WTC11 (cell line): ENCODE results near the gene USP34.

Experiments
- FOXP4 ChIP-seq: sonication (generic); formaldehyde crosslinking; IDR thresholded peaks from 2 replicates; pipeline ENCODE4 v1.8.0; 2022; ENCODE audit warnings: mild to moderate bottlenecking, missing genetic modification reagents
- GRHL2 ChIP-seq: fragments of 250-450 bp; sonication (Bioruptor Pico); IDR thresholded peaks from 2 replicates; pipeline ENCODE4 v1.8.0; 2022; ENCODE audit warnings: mild to moderate bottlenecking, moderate library complexity; ENCODE audit not compliant: insufficient replicate concordance, severe bottlenecking
- HMGXB4 ChIP-seq: sonication (generic); formaldehyde crosslinking; IDR thresholded peaks from 2 replicates; pipeline ENCODE4 v1.8.1; 2023; ENCODE audit warnings: mild to moderate bottlenecking, moderate library complexity, missing genetic modification reagents
- IRF2 ChIP-seq: sonication (generic); formaldehyde crosslinking; IDR thresholded peaks from 2 replicates; pipeline ENCODE4 v1.8.0; 2022; ENCODE audit warnings: low read depth, missing genetic modification reagents, borderline replicate concordance
- JUN ChIP-seq: sonication (generic); formaldehyde crosslinking; IDR thresholded peaks from 2 replicates; pipeline ENCODE4 v1.8.0; 2023; ENCODE audit warnings: mild to moderate bottlenecking, missing genetic modification reagents
- MAX ChIP-seq: sonication (generic); formaldehyde crosslinking; IDR thresholded peaks from 2 replicates; pipeline ENCODE4 v1.8.0; 2022; ENCODE audit warnings: mild to moderate bottlenecking, missing genetic modification reagents
- OVOL2 ChIP-seq: fragments of 250-450 bp; sonication (Bioruptor Pico); IDR thresholded peaks from 2 replicates; pipeline ENCODE4 v1.9.0; 2021; ENCODE audit warnings: mild to moderate bottlenecking, borderline replicate concordance
- USF2 ChIP-seq: sonication (generic); formaldehyde crosslinking; IDR thresholded peaks from 2 replicates; pipeline ENCODE4 v1.8.1; 2023; ENCODE audit warnings: mild to moderate bottlenecking, missing genetic modification reagents, moderate library complexity
- ZNF121 ChIP-seq: sonication (generic); formaldehyde crosslinking; IDR thresholded peaks from 2 replicates; pipeline ENCODE4 v1.8.0; 2023; ENCODE audit warnings: missing genetic modification reagents
- ZNF138 ChIP-seq: sonication (generic); formaldehyde crosslinking; conservative IDR thresholded peaks from 2 replicates; pipeline ENCODE4 v1.8.1; 2022; ENCODE audit warnings: mild to moderate bottlenecking, moderate library complexity, missing genetic modification reagents
- TF ChIP-seq, protein P1 (sequence below): fragments of 200-600 bp; IDR thresholded peaks from 2 replicates; pipeline ENCODE4 v1.8.0; 2022; ENCODE audit warnings: antibody characterized with exemption
- TF ChIP-seq, protein P2 (sequence below): sonication (generic); formaldehyde crosslinking; IDR thresholded peaks from 2 replicates; pipeline ENCODE4 v1.8.1; 2022; ENCODE audit warnings: mild to moderate bottlenecking, moderate library complexity, missing genetic modification reagents

DNA sequence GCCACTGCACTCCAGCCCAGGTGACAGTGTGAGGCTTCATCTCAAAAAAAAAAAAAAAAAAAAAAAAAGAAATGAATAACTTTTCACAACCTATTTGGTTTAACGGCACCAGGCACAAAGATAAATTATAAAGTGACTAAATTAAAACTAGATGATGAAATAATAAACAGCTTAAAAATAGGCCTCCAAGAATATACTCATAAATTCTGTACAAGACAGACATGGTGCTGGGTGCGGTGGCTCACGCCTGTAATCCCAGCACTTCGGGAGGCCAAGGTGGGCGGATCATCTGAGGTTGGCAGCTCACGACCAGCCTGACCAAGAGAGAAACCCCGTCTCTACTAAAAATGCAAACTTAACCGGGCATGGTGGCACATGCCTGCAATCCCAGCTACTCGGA is 19.7 kb downstream of the USP34 start:
- TF ChIP-seq, protein P1, sequence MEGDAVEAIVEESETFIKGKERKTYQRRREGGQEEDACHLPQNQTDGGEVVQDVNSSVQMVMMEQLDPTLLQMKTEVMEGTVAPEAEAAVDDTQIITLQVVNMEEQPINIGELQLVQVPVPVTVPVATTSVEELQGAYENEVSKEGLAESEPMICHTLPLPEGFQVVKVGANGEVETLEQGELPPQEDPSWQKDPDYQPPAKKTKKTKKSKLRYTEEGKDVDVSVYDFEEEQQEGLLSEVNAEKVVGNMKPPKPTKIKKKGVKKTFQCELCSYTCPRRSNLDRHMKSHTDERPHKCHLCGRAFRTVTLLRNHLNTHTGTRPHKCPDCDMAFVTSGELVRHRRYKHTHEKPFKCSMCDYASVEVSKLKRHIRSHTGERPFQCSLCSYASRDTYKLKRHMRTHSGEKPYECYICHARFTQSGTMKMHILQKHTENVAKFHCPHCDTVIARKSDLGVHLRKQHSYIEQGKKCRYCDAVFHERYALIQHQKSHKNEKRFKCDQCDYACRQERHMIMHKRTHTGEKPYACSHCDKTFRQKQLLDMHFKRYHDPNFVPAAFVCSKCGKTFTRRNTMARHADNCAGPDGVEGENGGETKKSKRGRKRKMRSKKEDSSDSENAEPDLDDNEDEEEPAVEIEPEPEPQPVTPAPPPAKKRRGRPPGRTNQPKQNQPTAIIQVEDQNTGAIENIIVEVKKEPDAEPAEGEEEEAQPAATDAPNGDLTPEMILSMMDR: no peak
- TF ChIP-seq FOXP4 (CRISPR knock-in tag) (no peak), USF2 (no peak), GRHL2 (CRISPR knock-in tag) (no peak), JUN (CRISPR knock-in tag) (no peak), OVOL2 (CRISPR knock-in tag) (no peak), IRF2 (CRISPR knock-in tag) (no peak), ZNF121 (CRISPR knock-in tag) (no peak), HMGXB4 (CRISPR knock-in tag) (no peak), ZNF138 (CRISPR knock-in tag) (no peak), MAX (CRISPR knock-in tag) (no peak)
- TF ChIP-seq, protein P2, sequence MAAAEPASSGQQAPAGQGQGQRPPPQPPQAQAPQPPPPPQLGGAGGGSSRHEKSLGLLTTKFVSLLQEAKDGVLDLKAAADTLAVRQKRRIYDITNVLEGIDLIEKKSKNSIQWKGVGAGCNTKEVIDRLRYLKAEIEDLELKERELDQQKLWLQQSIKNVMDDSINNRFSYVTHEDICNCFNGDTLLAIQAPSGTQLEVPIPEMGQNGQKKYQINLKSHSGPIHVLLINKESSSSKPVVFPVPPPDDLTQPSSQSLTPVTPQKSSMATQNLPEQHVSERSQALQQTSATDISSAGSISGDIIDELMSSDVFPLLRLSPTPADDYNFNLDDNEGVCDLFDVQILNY (CRISPR knock-in tag): no peak
